ENCODE results near the gene TBC1D16. TPM values are rescaled to one million over a fixed set of nuclear protein-coding genes. Genes with fewer than 3 reads are reported as not detected.

TBC1D16 gene
- total and polyA plus RNA-seq, 10 of the 15 experiments (the other 5 are each of a cell fraction or from before 2014, with no cell fraction given): 0.01 to 0.13 (median 0.06) TPM; not detected in 3

- Histone ChIP-seq H4K20me1 (ENCODE audit: control insufficient read depth, insufficient read depth) (no peaks in the 10 kb centered on the region), H3K27ac (ENCODE audit: control insufficient read depth, insufficient read depth) (no peak overlapping the region), H3K4me2 (ENCODE audit: control insufficient read depth, insufficient read depth) (no peak overlapping the region), H3K9ac (ENCODE audit: control insufficient read depth, insufficient read depth, low read length) (no peak overlapping the region), H3K9me3 (replicated peaks; ENCODE audit: control insufficient read depth, insufficient read depth, low read length) (no peaks in the 10 kb centered on the region), H3K4me1 (ENCODE audit: control insufficient read depth, insufficient read depth, low read length) (no peaks in the 10 kb centered on the region), H3K27me3 (replicated peaks in 1 of 2; ENCODE audit: control insufficient read depth in 2 of 2, insufficient read depth in 2 of 2, low read length in 1 of 2) (peaks cover 0 to 3% of the 10 kb centered on the region in 2 experiments; a peak in 2 of 4 replicates), H3K79me2 (ENCODE audit: control insufficient read depth, insufficient read depth, low read length) (no peaks in the 10 kb centered on the region), H3K36me3 (ENCODE audit: control insufficient read depth in 2 of 2, insufficient read depth in 2 of 2, low read length in 1 of 2) (no peaks in the 10 kb centered on the region), H3K4me3 (no peak overlapping the region), H2AFZ (ENCODE audit: control insufficient read depth, low read depth, low read length) (no peak overlapping the region)
- 61% methylated on average over 13 of the region's 13 CpGs for WGBS (ENCODE audit: insufficient coverage, insufficient replicate concordance, low lambda C conversion rate, missing lambda C conversion rate)
- TF ChIP-seq RB1 (IDR thresholded peaks at IDR 0.05; ENCODE audit: borderline replicate concordance) (no peak), NR2F1 (conservative IDR thresholded peaks at IDR 0.05) (no peak), TBL1XR1 (IDR thresholded peaks at IDR 0.05; ENCODE audit: low read depth, low read length) (no peak), NFIC (IDR thresholded peaks at IDR 0.05; ENCODE audit: low read depth, low read length) (no peak), BCL11A (IDR thresholded peaks at IDR 0.05; ENCODE audit: low read depth, low read length) (no peak), MTA2 (IDR thresholded peaks at IDR 0.05; ENCODE audit: low read depth) (no peak), ZZZ3 (IDR thresholded peaks at IDR 0.05; ENCODE audit: control insufficient read depth, insufficient read length, low read depth) (no peak), BRCA1 (IDR thresholded peaks at IDR 0.05; ENCODE audit: low read depth, low read length) (no peak), GABPA (IDR thresholded peaks at IDR 0.05; ENCODE audit: low read depth) (no peak), HDAC6 (IDR thresholded peaks at IDR 0.05; ENCODE audit: unreplicated experiment) (no peak), ZNF207 (IDR thresholded peaks at IDR 0.05; ENCODE audit: borderline replicate concordance) (no peak), RAD51 (IDR thresholded peaks at IDR 0.05) (no peak), EGR1 (IDR thresholded peaks at IDR 0.05; ENCODE audit: borderline replicate concordance in 1 of 2, low read depth in 2 of 2, low read length in 2 of 2) (no peak), LARP7 (IDR thresholded peaks at IDR 0.05) (no peak), KAT2A (conservative IDR thresholded peaks at IDR 0.05; ENCODE audit: control insufficient read depth, low read depth, low read length) (no peak), CEBPZ (IDR thresholded peaks at IDR 0.05; ENCODE audit: low read depth, low read length) (no peak), IRF5 (IDR thresholded peaks at IDR 0.05; ENCODE audit: borderline replicate concordance) (no peak), NR2C1 (IDR thresholded peaks at IDR 0.05) (no peak)
- ChIA-PET RAD21 (ENCODE audit: unreplicated experiment) (no interaction called here), CTCF (interaction anchor here (0.7 to 1.5 kb wide), 2 partner anchors 14 to 147 kb away, joined by 3 read pairs; no protein-coding TSS in a partner anchor), SMC1A (ENCODE audit: uncharacterized antibody, unreplicated experiment) (no interaction called here), POLR2A (no interaction called here)
- ATAC-seq (no peak), FAIRE-seq (no peak), DNase-seq (ENCODE audit: low read depth, low spot score) (no peak)
- in situ Hi-C loops (cut with MboI): no loop called here
- no TSS peak for BruUV-seq (replicated peaks)
- intact Hi-C loops (cut with micrococcal nuclease; ENCODE audit: unreplicated experiment): no loop called here
These were observed 79.8 kb downstream of the TBC1D16 start for GRCh38 chr17:79955691-79956440.

Data from GM12878 (cell line).